Stimulated activated naive CD8-positive, alpha-beta T cell treated with anti-CD3 and anti-CD28 coated beads, Interleukin-15, Interleukin-2, amounts not matched to agents 100 U/mL and 50 U/mL, for 24 hours (primary cell): ENCODE data around the gene MAGEA4.
"Not testable (repeated sequence)": the region's sequence is repeated elsewhere in the genome, so short reads cannot be mapped to it uniquely, and the experiment has no call there.

Source experiments
- ATAC-seq: fragments of 150-1000 bp; cut with Tn5 transposase; one replicate; pipeline ENCODE4 v1.10.0; 2021
- DNase-seq: peaks from one replicate; pipeline ENCODE4 v3.0.0; 2021

The MAGEA4 gene

GRCh38 chrX:151912780-151913179, at the start of gene MAGEA4:
Gene MAGEA4 (plus strand): TSS chrX:151912889. CDS start chrX:151923665, 10,776 bp downstream.
- ATAC-seq, result no peak
- no peak for DNase-seq

GRCh38 chrX:151870602-151871001, 42.1 kb upstream of the MAGEA4 start:
- DNase-seq (no peak), ATAC-seq (no peak)

- no peak for DNase-seq
- ATAC-seq, result no peak
Measured at GRCh38 chrX:151871244-151871643, 41.4 kb upstream of the MAGEA4 start.

- ATAC-seq, result no peak
- no peak for DNase-seq
Measured at GRCh38 chrX:151873096-151873495, 39.6 kb upstream of the MAGEA4 start.

GRCh38 chrX:151875270-151876026, 37.2 kb upstream of the MAGEA4 start:
- ATAC-seq (no peak), DNase-seq (no peak)

GRCh38 chrX:151878574-151878973, 34.1 kb upstream of the MAGEA4 start:
- no peak for ATAC-seq
- DNase-seq, result no peak

GRCh38 chrX:151879856-151880255, 32.8 kb upstream of the MAGEA4 start:
- no peak for DNase-seq
- ATAC-seq, result no peak

- ATAC-seq, result no peak
Measured at GRCh38 chrX:151880895-151881294, 31.8 kb upstream of the MAGEA4 start.

GRCh38 chrX:151889421-151889820, 23.3 kb upstream of the MAGEA4 start:
- DNase-seq (no peak), ATAC-seq (no peak)

More at GRCh38 chrX:151880895-151881294, 31.8 kb upstream of the MAGEA4 start:
- DNase-seq, result no peak

GRCh38 chrX:151896734-151897474, 15.8 kb upstream of the MAGEA4 start:
- no peak for DNase-seq
- no peak for ATAC-seq

GRCh38 chrX:151899622-151900021, 13.1 kb upstream of the MAGEA4 start:
- ATAC-seq (no peak), DNase-seq (no peak)

GRCh38 chrX:151901826-151902225, 10.9 kb upstream of the MAGEA4 start:
- DNase-seq (no peak), ATAC-seq (no peak)

GRCh38 chrX:151902813-151903591, 9.7 kb upstream of the MAGEA4 start:
- ATAC-seq (no peak), DNase-seq (no peak)

GRCh38 chrX:151904989-151905388, 7.7 kb upstream of the MAGEA4 start:
- DNase-seq, result no peak
- no peak for ATAC-seq

- ATAC-seq (no peak), DNase-seq (no peak)
Measured at GRCh38 chrX:151912221-151912620, 468 bp upstream of the MAGEA4 start.

- not testable (repeated sequence) for ATAC-seq, DNase-seq
Measured at GRCh38 chrX:151918736-151919135, 6.0 kb downstream of the MAGEA4 start.

GRCh38 chrX:151919610-151920009, 6.9 kb downstream of the MAGEA4 start:
- no peak for DNase-seq
- no peak for ATAC-seq

- ATAC-seq, result no peak
Measured at GRCh38 chrX:151920101-151920500, 7.4 kb downstream of the MAGEA4 start.

GRCh38 chrX:151920530-151920929, 7.8 kb downstream of the MAGEA4 start:
- ATAC-seq (no peak), DNase-seq (no peak)

More at GRCh38 chrX:151920101-151920500, 7.4 kb downstream of the MAGEA4 start:
- no peak for DNase-seq

- no peak for ATAC-seq
- no peak for DNase-seq
Measured at GRCh38 chrX:151921292-151921691, 8.6 kb downstream of the MAGEA4 start.

GRCh38 chrX:151921866-151922265, 9.2 kb downstream of the MAGEA4 start:
- no peak for DNase-seq
- ATAC-seq, result no peak

- ATAC-seq, result no peak
Measured at GRCh38 chrX:151922692-151923091, 10.0 kb downstream of the MAGEA4 start.

GRCh38 chrX:151923648-151924047, 11.0 kb downstream of the MAGEA4 start:
- ATAC-seq (no peak), DNase-seq (no peak)

More at GRCh38 chrX:151922692-151923091, 10.0 kb downstream of the MAGEA4 start:
- DNase-seq, result no peak
